ENCODE data around the gene PRPF39.
"Not testable (repeated sequence)": the region's sequence is repeated elsewhere in the genome, so short reads cannot be mapped to it uniquely, and the experiment has no call there.

The PRPF39 gene

DNA sequence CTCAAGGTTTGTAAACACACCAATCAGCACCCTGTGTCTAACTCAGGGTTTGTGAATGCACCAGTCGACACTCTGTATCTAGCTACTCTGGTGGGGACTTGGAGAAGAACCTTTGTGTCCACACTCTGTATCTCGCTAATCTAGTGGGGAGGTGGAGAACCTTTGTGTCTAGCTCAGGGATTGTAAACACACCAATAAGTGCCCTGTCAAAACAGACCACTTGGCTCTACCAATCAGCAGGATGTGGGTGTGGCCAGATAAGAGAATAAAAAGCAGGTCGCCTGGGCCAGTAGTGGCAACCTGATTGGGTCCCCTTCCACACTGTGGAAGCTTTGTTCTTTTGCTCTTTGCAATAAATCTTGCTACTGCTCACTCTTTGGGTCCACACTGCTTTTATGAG, 2.8 kb upstream of the PRPF39 start:
- DNase-seq (ENCODE audit: low read depth) = not testable (repeated sequence)

GRCh38 chr14:45082420-45082819, 1.5 kb upstream of the PRPF39 start:
- DNase-seq (ENCODE audit: low read depth) = no peak

DNA sequence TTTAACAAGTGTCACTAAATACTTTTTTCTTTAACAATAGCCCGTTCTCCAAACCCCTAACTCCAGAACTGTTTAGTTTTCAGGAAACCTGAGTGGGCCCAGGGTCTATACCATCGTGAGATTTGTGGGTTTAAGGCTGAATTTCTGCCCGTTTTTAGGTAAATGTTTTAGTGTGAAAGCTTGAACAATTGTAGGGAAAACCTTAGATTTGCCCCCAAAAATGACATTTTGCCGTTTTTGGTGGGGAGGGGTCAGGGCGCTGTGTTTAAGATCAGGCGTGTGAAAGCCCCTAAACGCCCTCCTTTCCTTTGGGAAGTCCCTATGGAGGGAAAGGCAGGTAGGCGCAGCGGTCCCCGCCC, 320 bp upstream of the PRPF39 start:
- DNase-seq (ENCODE audit: low read depth) = no peak

- DNase-seq (ENCODE audit: low read depth) = no peak
Measured at GRCh38 chr14:45084946-45085346, 1.0 kb downstream of the PRPF39 start.

DNA sequence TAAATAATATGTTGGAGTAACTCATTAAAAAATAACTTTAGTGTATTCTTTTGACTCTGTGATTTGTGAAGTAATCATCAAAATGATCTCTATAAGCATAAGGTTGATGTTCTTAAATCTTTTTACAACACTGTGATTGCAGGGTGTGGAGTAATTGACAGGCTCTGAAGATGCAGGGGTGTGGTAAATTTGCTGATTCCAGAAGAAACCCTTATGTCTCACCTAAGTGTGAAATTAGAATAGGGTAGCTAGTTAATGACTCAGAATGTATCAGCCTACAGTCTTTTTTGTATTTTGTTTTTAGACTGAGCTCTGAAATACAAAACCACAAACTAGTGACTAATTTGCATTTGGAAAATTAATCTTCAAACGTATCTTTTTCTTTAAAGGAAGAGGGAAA, 5.9 kb downstream of the PRPF39 start:
- DNase-seq (ENCODE audit: low read depth) = no peak

GRCh38 chr14:45091710-45092109, 7.8 kb downstream of the PRPF39 start:
- DNase-seq (ENCODE audit: low read depth) = no peak

- no peak for DNase-seq (ENCODE audit: low read depth)
Measured at GRCh38 chr14:45094275-45094674, 10.4 kb downstream of the PRPF39 start.

- DNase-seq (ENCODE audit: low read depth) = no peak
Measured at GRCh38 chr14:45095143-45095542, 11.2 kb downstream of the PRPF39 start.

GRCh38 chr14:45096218-45096617, 12.3 kb downstream of the PRPF39 start:
- DNase-seq (ENCODE audit: low read depth) = no peak

GRCh38 chr14:45103806-45104205, 19.9 kb downstream of the PRPF39 start:
- no peak for DNase-seq (ENCODE audit: low read depth)

- no peak for DNase-seq (ENCODE audit: low read depth)
Measured at GRCh38 chr14:45104561-45104960, 20.6 kb downstream of the PRPF39 start.

GRCh38 chr14:45112896-45113781, 29.2 kb downstream of the PRPF39 start:
- no peak for DNase-seq (ENCODE audit: low read depth)

- DNase-seq (ENCODE audit: low read depth) = no peak
Measured at GRCh38 chr14:45114327-45114726, 30.4 kb downstream of the PRPF39 start.

DNA sequence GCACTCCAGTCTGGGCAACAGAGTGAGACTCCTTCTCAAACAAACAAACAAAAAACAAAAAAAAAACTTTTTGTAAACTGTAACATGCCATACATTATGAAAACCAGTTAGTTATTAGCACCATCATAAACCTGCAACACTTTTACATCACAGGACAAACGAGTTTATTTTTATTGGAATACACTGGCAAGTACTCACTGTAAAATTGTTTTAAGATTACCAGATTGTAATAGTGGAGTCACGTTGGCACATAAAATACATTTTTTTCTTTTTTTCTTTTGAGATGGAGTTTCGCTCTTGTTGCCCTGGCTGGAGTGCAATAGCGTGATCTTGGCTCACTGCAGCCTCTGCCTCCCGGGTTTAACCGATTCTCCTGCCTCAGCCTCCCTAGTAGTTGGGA, 34.7 kb downstream of the PRPF39 start:
- no peak for DNase-seq (ENCODE audit: low read depth)

GRCh38 chr14:45120096-45120495, 36.2 kb downstream of the PRPF39 start:
- DNase-seq (ENCODE audit: low read depth) = no peak

- no peak for DNase-seq (ENCODE audit: low read depth)
Measured at GRCh38 chr14:45123271-45123670, 39.4 kb downstream of the PRPF39 start.

DNA sequence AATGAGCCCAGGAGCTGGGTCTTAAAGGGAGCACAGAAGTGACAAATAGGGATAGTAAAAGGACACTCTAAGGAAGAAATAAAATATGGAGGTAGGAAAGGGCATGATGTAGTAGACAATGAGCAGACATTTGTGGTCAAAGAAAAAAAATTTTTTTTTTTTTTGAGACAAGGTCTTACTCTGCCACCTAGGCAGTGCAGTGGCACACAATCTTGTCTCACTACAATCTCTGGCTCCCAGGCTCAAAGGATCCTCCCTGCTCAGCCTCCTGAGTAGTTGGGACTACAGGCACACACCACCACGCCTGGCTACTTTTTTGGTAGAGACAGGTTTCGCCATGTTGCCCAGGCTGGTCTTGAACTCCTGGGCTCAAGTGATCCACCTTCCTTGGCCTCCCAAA, 41.8 kb downstream of the PRPF39 start:
- DNase-seq (ENCODE audit: low read depth) = no peak

GRCh38 chr14:45128963-45129629, 45.2 kb downstream of the PRPF39 start:
- DNase-seq (ENCODE audit: low read depth) = no peak

- no peak for DNase-seq (ENCODE audit: low read depth)
Measured at GRCh38 chr14:45133683-45134050, 49.8 kb downstream of the PRPF39 start.

GRCh38 chr14:45134051-45134958, 50.4 kb downstream of the PRPF39 start, which contains the start of gene FKBP3:
TSS of gene FKBP3 (minus strand) at chr14:45134481. CDS start at chr14:45134456, 25 bp downstream.
- peak; percentile 99 for DNase-seq (ENCODE audit: low read depth)

- no peak for DNase-seq (ENCODE audit: low read depth)
Measured at GRCh38 chr14:45135156-45135555, 51.2 kb downstream of the PRPF39 start.

- peak; percentile 96 for DNase-seq (ENCODE audit: low read depth)
Measured at GRCh38 chr14:45135659-45136395, 51.9 kb downstream of the PRPF39 start, which contains the start of gene FANCM. TSS of gene FANCM (plus strand) at chr14:45135930. CDS start at chr14:45136032, 102 bp downstream.

Data from GM04504 (cell line).